Measurements from ENCODE around the gene TRIM71. TPM values are rescaled to one million over a fixed set of nuclear protein-coding genes. Genes with fewer than 3 reads are reported as not detected.

The TRIM71 gene
- polyA plus RNA-seq, 3 donors = 0.02 to 0.33 (median 0.06) TPM

- no peak for TF ChIP-seq CTCF (IDR thresholded peaks at IDR 0.05)
- H3K4me1 ChIP-seq (ENCODE audit: control insufficient read depth in 1 of 2, insufficient read depth in 2 of 2, low read length in 2 of 2) = no peaks in the 10 kb centered on the region
- peaks cover 0 to 1% of the 10 kb centered on the region in 2 donors for H3K9me3 ChIP-seq (replicated peaks in 1 of 2; ENCODE audit: control insufficient read depth in 1 of 2, insufficient read depth in 1 of 2, low read length in 2 of 2)
- WGBS (ENCODE audit: insufficient coverage) = no CpG with 5 or more reads among the region's 2 CpGs
- no peak for DNase-seq
- H3K27ac Mint-ChIP-seq = no peak overlapping the region
- intact Hi-C loops (cut with micrococcal nuclease) = no loop called here
- H3K4me3 ChIP-seq (replicated peaks in 1 of 3; ENCODE audit: low read depth in 2 of 3, low read length in 3 of 3) = no peak overlapping the region
- no peaks in the 10 kb centered on the region for H3K27me3 ChIP-seq (ENCODE audit: control insufficient read depth in 2 of 2, insufficient read depth in 2 of 2, low read length in 2 of 2)
- H3K79me2 ChIP-seq (ENCODE audit: insufficient read depth, low read length) = no peaks in the 10 kb centered on the region
- peaks cover 1 to 6% (median 2%) of the 10 kb centered on the region in 3 donors for H3K27me3 Mint-ChIP-seq (ENCODE audit: low read depth in 3 of 3)
- no peak overlapping the region for H3K4me2 ChIP-seq (replicated peaks; ENCODE audit: extremely low read depth, low read length, poor library complexity, severe bottlenecking)
- H3K36me3 Mint-ChIP-seq = no peaks in the 10 kb centered on the region
- H3K27ac ChIP-seq (ENCODE audit: low read depth in 1 of 2, low read length in 2 of 2) = no peak overlapping the region
- peaks cover 0 to 3% (median 2%) of the 10 kb centered on the region in 7 donors for H3K9me3 Mint-ChIP-seq
- H3K36me3 ChIP-seq (replicated peaks in 1 of 2; ENCODE audit: control insufficient read depth in 1 of 2, insufficient read depth in 2 of 2, low read length in 2 of 2) = no peaks in the 10 kb centered on the region
- no peaks in the 10 kb centered on the region for H3K4me1 Mint-ChIP-seq
- no peaks in the 10 kb centered on the region for H4K20me1 ChIP-seq (ENCODE audit: insufficient read depth, low read length)
- no peak overlapping the region for H3K4me3 Mint-ChIP-seq
- H2AFZ ChIP-seq (ENCODE audit: insufficient read depth, low read depth, low read length, poor library complexity, severe bottlenecking) = no peak overlapping the region
- H3K9ac ChIP-seq (ENCODE audit: insufficient read depth, low read length, poor library complexity, severe bottlenecking) = no peak overlapping the region
Measured at GRCh38 chr3:32910954-32911353, 93.2 kb downstream of the TRIM71 start.

GRCh38 chr3:32912046-32912445 lies 94.2 kb downstream of the TRIM71 start:
- Histone ChIP-seq H3K4me3 (replicated peaks in 1 of 3; ENCODE audit: low read depth in 2 of 3, low read length in 3 of 3) (no peak overlapping the region), H3K36me3 (replicated peaks in 1 of 2; ENCODE audit: control insufficient read depth in 1 of 2, insufficient read depth in 2 of 2, low read length in 2 of 2) (no peaks in the 10 kb centered on the region), H2AFZ (ENCODE audit: insufficient read depth, low read depth, low read length, poor library complexity, severe bottlenecking) (no peak overlapping the region), H3K9me3 (replicated peaks in 1 of 2; ENCODE audit: control insufficient read depth in 1 of 2, insufficient read depth in 1 of 2, low read length in 2 of 2) (peaks cover 6 to 12% of the 10 kb centered on the region in 2 donors), H3K79me2 (ENCODE audit: insufficient read depth, low read length) (no peaks in the 10 kb centered on the region), H3K4me2 (replicated peaks; ENCODE audit: extremely low read depth, low read length, poor library complexity, severe bottlenecking) (no peak overlapping the region), H3K9ac (ENCODE audit: insufficient read depth, low read length, poor library complexity, severe bottlenecking) (no peak overlapping the region), H4K20me1 (ENCODE audit: insufficient read depth, low read length) (no peaks in the 10 kb centered on the region), H3K4me1 (ENCODE audit: control insufficient read depth in 1 of 2, insufficient read depth in 2 of 2, low read length in 2 of 2) (no peaks in the 10 kb centered on the region), H3K27me3 (ENCODE audit: control insufficient read depth in 2 of 2, insufficient read depth in 2 of 2, low read length in 2 of 2) (no peaks in the 10 kb centered on the region), H3K27ac (ENCODE audit: low read depth in 1 of 2, low read length in 2 of 2) (no peak overlapping the region)
- H3K27ac Mint-ChIP-seq = no peak overlapping the region
- intact Hi-C loops (cut with micrococcal nuclease) = no loop called here
- no peak for TF ChIP-seq CTCF (IDR thresholded peaks at IDR 0.05)
- no peaks in the 10 kb centered on the region for H3K36me3 Mint-ChIP-seq
- DNase-seq = no peak
- no CpG with 5 or more reads among the region's 1 CpG for WGBS (ENCODE audit: insufficient coverage)
- peaks cover 4 to 14% (median 10%) of the 10 kb centered on the region in 7 donors for H3K9me3 Mint-ChIP-seq
- H3K4me1 Mint-ChIP-seq = no peaks in the 10 kb centered on the region
- peaks cover 1 to 6% (median 3%) of the 10 kb centered on the region in 3 donors for H3K27me3 Mint-ChIP-seq (ENCODE audit: low read depth in 3 of 3)
- H3K4me3 Mint-ChIP-seq = no peak overlapping the region

Data from CD14-positive monocyte (primary cell).